ENCODE measurements around the gene EPS8L2. TPM values are rescaled to one million over a fixed set of nuclear protein-coding genes. Genes with fewer than 3 reads are reported as not detected.
A peak's percentile ranks its signal among the peaks of the same experiment; 100 is the strongest.

The EPS8L2 gene
- total and polyA plus RNA-seq, 2 of the 13 experiments (the other 11 are each of a cell fraction or from before 2014, with no cell fraction given), result 89.3 to 416 TPM

DNA sequence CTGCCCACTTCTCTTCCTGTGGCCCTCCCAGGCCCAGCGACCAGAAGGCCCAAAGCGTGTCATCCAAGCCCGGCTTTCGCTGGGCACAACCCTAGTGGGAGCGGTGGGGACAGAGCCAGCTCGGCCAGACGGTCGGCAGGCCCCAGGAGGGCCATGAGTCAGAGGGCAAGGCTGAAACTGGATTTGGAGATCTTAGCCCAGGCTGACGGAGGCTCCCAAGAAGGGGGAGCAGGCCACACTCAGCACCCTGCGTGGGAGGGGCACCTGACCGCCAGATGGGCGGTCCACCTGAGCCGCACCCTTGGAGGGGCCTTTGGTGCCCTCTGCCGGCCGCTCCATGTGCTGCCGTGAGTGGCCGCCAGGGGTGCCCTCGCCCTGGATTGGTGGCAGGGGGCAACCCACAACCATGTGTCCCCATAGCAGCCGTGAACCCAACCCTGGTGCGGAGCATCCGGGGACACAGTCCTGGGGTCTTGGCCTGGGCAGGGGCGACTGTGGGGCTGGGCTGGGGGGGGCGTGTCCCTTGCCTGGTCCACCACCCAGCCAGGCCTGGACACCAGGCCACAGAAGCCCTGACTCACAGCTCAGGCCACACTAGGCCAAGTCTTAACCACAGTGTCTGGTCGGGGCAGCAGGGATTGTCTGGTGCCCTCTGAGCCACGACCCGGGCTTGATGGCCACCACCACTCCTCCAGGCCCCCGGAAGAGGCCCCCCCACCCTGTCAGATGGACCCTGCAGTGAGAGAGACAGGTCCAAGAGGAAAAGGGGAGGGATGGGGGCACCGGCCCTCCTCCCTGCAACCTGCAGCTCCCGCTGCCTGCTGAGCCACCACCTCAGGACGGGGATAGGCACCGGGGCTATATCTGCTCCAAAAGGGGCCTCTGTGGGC is 22.1 kb downstream of the EPS8L2 start (continued):
- TF ChIP-seq SRSF1 (optimal IDR thresholded peaks at IDR 0.05; ENCODE audit: low read depth, low read length), result no peak
- TF ChIP-seq SMAD9 (CRISPR knock-in tag; IDR thresholded peaks at IDR 0.05), result no peak
- TF ChIP-seq, protein P1, sequence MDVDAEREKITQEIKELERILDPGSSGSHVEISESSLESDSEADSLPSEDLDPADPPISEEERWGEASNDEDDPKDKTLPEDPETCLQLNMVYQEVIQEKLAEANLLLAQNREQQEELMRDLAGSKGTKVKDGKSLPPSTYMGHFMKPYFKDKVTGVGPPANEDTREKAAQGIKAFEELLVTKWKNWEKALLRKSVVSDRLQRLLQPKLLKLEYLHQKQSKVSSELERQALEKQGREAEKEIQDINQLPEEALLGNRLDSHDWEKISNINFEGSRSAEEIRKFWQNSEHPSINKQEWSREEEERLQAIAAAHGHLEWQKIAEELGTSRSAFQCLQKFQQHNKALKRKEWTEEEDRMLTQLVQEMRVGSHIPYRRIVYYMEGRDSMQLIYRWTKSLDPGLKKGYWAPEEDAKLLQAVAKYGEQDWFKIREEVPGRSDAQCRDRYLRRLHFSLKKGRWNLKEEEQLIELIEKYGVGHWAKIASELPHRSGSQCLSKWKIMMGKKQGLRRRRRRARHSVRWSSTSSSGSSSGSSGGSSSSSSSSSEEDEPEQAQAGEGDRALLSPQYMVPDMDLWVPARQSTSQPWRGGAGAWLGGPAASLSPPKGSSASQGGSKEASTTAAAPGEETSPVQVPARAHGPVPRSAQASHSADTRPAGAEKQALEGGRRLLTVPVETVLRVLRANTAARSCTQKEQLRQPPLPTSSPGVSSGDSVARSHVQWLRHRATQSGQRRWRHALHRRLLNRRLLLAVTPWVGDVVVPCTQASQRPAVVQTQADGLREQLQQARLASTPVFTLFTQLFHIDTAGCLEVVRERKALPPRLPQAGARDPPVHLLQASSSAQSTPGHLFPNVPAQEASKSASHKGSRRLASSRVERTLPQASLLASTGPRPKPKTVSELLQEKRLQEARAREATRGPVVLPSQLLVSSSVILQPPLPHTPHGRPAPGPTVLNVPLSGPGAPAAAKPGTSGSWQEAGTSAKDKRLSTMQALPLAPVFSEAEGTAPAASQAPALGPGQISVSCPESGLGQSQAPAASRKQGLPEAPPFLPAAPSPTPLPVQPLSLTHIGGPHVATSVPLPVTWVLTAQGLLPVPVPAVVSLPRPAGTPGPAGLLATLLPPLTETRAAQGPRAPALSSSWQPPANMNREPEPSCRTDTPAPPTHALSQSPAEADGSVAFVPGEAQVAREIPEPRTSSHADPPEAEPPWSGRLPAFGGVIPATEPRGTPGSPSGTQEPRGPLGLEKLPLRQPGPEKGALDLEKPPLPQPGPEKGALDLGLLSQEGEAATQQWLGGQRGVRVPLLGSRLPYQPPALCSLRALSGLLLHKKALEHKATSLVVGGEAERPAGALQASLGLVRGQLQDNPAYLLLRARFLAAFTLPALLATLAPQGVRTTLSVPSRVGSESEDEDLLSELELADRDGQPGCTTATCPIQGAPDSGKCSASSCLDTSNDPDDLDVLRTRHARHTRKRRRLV (CRISPR knock-in tag; IDR thresholded peaks at IDR 0.05), result no peak
- TF ChIP-seq ZBTB38 (CRISPR knock-in tag; IDR thresholded peaks at IDR 0.05), result peak; percentile 78
- peak; percentile 92 for TF ChIP-seq ZNF816 (CRISPR knock-in tag; IDR thresholded peaks at IDR 0.05; ENCODE audit: borderline replicate concordance)
- no peak for TF ChIP-seq KDM5A (IDR thresholded peaks at IDR 0.05; ENCODE audit: borderline replicate concordance, low read length)
- peak; percentile 99 for TF ChIP-seq HNRNPL (IDR thresholded peaks at IDR 0.05; ENCODE audit: low read depth, low read length)
- TF ChIP-seq, protein P2, sequence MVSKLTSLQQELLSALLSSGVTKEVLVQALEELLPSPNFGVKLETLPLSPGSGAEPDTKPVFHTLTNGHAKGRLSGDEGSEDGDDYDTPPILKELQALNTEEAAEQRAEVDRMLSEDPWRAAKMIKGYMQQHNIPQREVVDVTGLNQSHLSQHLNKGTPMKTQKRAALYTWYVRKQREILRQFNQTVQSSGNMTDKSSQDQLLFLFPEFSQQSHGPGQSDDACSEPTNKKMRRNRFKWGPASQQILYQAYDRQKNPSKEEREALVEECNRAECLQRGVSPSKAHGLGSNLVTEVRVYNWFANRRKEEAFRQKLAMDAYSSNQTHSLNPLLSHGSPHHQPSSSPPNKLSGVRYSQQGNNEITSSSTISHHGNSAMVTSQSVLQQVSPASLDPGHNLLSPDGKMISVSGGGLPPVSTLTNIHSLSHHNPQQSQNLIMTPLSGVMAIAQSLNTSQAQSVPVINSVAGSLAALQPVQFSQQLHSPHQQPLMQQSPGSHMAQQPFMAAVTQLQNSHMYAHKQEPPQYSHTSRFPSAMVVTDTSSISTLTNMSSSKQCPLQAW (CRISPR knock-in tag; IDR thresholded peaks at IDR 0.05), result peak; percentile 87
- TF ChIP-seq SOX6 (IDR thresholded peaks at IDR 0.05), result no peak
- TF ChIP-seq SOX6 (CRISPR knock-in tag; IDR thresholded peaks at IDR 0.05), result peak; percentile 69
- TF ChIP-seq, protein P3, sequence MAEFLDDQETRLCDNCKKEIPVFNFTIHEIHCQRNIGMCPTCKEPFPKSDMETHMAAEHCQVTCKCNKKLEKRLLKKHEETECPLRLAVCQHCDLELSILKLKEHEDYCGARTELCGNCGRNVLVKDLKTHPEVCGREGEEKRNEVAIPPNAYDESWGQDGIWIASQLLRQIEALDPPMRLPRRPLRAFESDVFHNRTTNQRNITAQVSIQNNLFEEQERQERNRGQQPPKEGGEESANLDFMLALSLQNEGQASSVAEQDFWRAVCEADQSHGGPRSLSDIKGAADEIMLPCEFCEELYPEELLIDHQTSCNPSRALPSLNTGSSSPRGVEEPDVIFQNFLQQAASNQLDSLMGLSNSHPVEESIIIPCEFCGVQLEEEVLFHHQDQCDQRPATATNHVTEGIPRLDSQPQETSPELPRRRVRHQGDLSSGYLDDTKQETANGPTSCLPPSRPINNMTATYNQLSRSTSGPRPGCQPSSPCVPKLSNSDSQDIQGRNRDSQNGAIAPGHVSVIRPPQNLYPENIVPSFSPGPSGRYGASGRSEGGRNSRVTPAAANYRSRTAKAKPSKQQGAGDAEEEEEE (CRISPR knock-in tag; IDR thresholded peaks at IDR 0.05; ENCODE audit: borderline replicate concordance), result no peak
- TF ChIP-seq, protein P4, sequence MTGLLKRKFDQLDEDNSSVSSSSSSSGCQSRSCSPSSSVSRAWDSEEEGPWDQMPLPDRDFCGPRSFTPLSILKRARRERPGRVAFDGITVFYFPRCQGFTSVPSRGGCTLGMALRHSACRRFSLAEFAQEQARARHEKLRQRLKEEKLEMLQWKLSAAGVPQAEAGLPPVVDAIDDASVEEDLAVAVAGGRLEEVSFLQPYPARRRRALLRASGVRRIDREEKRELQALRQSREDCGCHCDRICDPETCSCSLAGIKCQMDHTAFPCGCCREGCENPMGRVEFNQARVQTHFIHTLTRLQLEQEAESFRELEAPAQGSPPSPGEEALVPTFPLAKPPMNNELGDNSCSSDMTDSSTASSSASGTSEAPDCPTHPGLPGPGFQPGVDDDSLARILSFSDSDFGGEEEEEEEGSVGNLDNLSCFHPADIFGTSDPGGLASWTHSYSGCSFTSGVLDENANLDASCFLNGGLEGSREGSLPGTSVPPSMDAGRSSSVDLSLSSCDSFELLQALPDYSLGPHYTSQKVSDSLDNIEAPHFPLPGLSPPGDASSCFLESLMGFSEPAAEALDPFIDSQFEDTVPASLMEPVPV (CRISPR knock-in tag; IDR thresholded peaks at IDR 0.05), result peak; percentile 93
- TF ChIP-seq, protein P5, sequence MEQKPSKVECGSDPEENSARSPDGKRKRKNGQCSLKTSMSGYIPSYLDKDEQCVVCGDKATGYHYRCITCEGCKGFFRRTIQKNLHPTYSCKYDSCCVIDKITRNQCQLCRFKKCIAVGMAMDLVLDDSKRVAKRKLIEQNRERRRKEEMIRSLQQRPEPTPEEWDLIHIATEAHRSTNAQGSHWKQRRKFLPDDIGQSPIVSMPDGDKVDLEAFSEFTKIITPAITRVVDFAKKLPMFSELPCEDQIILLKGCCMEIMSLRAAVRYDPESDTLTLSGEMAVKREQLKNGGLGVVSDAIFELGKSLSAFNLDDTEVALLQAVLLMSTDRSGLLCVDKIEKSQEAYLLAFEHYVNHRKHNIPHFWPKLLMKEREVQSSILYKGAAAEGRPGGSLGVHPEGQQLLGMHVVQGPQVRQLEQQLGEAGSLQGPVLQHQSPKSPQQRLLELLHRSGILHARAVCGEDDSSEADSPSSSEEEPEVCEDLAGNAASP (CRISPR knock-in tag; IDR thresholded peaks at IDR 0.05; ENCODE audit: borderline replicate concordance), result peak; percentile 77; the same call in 1 of the 2 replicates
- TF ChIP-seq HNRNPLL (IDR thresholded peaks at IDR 0.05; ENCODE audit: low read depth, low read length, poor library complexity, severe bottlenecking), result peak; percentile 62
- peak; percentile 33 to 45 for TF ChIP-seq POLR2A (IDR thresholded peaks at IDR 0.05; ENCODE audit: insufficient read depth in 1 of 2, low read depth in 2 of 2, low read length in 2 of 2)
- TF ChIP-seq TAF1 (CRISPR knock-in tag; IDR thresholded peaks at IDR 0.05), result peak; percentile 50
- TF ChIP-seq PAX8 (CRISPR knock-in tag; IDR thresholded peaks at IDR 0.05; ENCODE audit: borderline replicate concordance), result no peak; the same call in 1 of the 2 replicates

Data from HepG2 (cell line).